ENCODE results near the gene ATOH8. TPM values are rescaled to one million over a fixed set of nuclear protein-coding genes. Genes with fewer than 3 reads are reported as not detected.
A peak's percentile ranks its signal among the peaks of the same experiment; 100 is the strongest.

The ATOH8 gene
- total RNA-seq, 1 donor from 2014 or later: 3.0 TPM

- DNase-seq: no peak
These were observed 17.1 kb downstream of the ATOH8 start for GRCh38 chr2:85770786-85771409.

- DNase-seq: no peak
These were observed 17.7 kb downstream of the ATOH8 start for GRCh38 chr2:85771486-85771885.

GRCh38 chr2:85772019-85772745 is 18.4 kb downstream of the ATOH8 start:
- peak; percentile 98 for DNase-seq

- no peak for DNase-seq
These were observed 19.2 kb downstream of the ATOH8 start for GRCh38 chr2:85772841-85773491.

GRCh38 chr2:85773692-85774091 is 19.9 kb downstream of the ATOH8 start:
- DNase-seq: no peak

GRCh38 chr2:85774126-85774978 is 20.6 kb downstream of the ATOH8 start:
- no peak for DNase-seq

GRCh38 chr2:85775406-85776381 is 21.9 kb downstream of the ATOH8 start:
- DNase-seq: no peak

- no peak for DNase-seq
These were observed 22.9 kb downstream of the ATOH8 start for GRCh38 chr2:85776672-85777071.

GRCh38 chr2:85777441-85777861 is 23.7 kb downstream of the ATOH8 start:
- DNase-seq: no peak

- no peak for DNase-seq
These were observed 25.0 kb downstream of the ATOH8 start for GRCh38 chr2:85778646-85779379.

- DNase-seq: no peak
These were observed 26.0 kb downstream of the ATOH8 start for GRCh38 chr2:85779641-85780315.

GRCh38 chr2:85780316-85781012 is 26.7 kb downstream of the ATOH8 start:
- DNase-seq: no peak

GRCh38 chr2:85781013-85781332 is 27.2 kb downstream of the ATOH8 start:
- no peak for DNase-seq

GRCh38 chr2:85783796-85784195 is 30.0 kb downstream of the ATOH8 start:
- no peak for DNase-seq

- DNase-seq: no peak
These were observed 30.7 kb downstream of the ATOH8 start for GRCh38 chr2:85784474-85784986.

- no peak for DNase-seq
These were observed 31.4 kb downstream of the ATOH8 start for GRCh38 chr2:85785027-85785822.

GRCh38 chr2:85785871-85786270 is 32.1 kb downstream of the ATOH8 start:
- DNase-seq: no peak

- no peak for DNase-seq
These were observed 32.7 kb downstream of the ATOH8 start for GRCh38 chr2:85786444-85786843.
